ENCODE data around the gene GLDN. TPM values are rescaled to one million over a fixed set of nuclear protein-coding genes. Genes with fewer than 3 reads are reported as not detected.

The GLDN gene
- total RNA-seq, 1 experiment from 2014 or later, result 1.3 TPM

DNA sequence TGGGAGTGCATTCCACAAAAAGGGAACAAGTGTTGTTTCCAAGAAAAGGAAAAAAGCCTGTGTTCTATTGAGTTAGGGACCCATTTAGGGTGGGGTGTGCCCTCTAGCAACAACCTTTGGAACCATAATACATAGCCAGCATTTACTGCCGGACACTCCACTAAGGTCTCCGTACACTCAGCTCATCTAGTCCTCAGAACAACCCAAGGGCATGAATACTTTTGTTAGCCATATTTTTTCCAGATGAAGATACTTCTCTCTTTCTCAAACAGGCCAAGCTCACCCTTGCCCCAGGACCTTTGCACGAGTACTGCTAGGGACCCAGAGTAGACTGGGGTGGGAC lies 46.2 kb downstream of the GLDN start:
- Mint-ChIP-seq H3K36me3 (ENCODE audit: insufficient read depth in 1 of 3, low read depth in 3 of 3) (peaks cover 0 to 3% (median 0%) of the 10 kb centered on the region in 3 experiments; a peak in 1 of 7 replicates), H3K27ac (peak overlapping the region in 1 of 3 experiments; percentile 16; a peak in 1 of 7 replicates), H3K27me3 (ENCODE audit: low read depth) (peaks cover 3% of the 10 kb centered on the region)

More for the DNA sequence above, 46.2 kb downstream of the GLDN start:
- Histone ChIP-seq H4K20me1 (ENCODE audit: control insufficient read depth, insufficient read depth, insufficient read length) (no peaks in the 10 kb centered on the region), H4K8ac (replicated peaks; ENCODE audit: insufficient read length, low read depth, low read length) (no peak overlapping the region), H3K27ac (ENCODE audit: insufficient read length, low read depth, low read length) (no peak overlapping the region), H3K9me3 (ENCODE audit: control insufficient read depth, low read depth, low read length) (no peaks in the 10 kb centered on the region), H3K4me1 (ENCODE audit: insufficient read depth, low read length) (peaks cover 6% of the 10 kb centered on the region; the same call in 1 of the 2 replicates), H3T11ph (ENCODE audit: low read length) (no peak overlapping the region), H3K27me3 (ENCODE audit: insufficient read depth, low read length) (no peaks in the 10 kb centered on the region), H2BK15ac (ENCODE audit: low read depth, low read length) (no peak overlapping the region), H3K79me1 (ENCODE audit: insufficient read depth, low read depth, low read length, poor library complexity, severe bottlenecking) (no peaks in the 10 kb centered on the region), H2AFZ (ENCODE audit: low read length) (no peak overlapping the region), H4K91ac (ENCODE audit: insufficient read length, low read depth, low read length) (no peak overlapping the region), H2BK20ac (ENCODE audit: low read depth, low read length, poor library complexity, severe bottlenecking) (no peak overlapping the region), H3K56ac (ENCODE audit: insufficient read length, low read depth, low read length) (no peak overlapping the region), H3K14ac (ENCODE audit: insufficient read depth, low read length) (no peak overlapping the region), H3K23ac (ENCODE audit: insufficient read length, low read depth, low read length) (no peak overlapping the region), H2BK5ac (ENCODE audit: insufficient read length, low read length) (no peak overlapping the region), H2BK12ac (ENCODE audit: insufficient read length, low read depth, low read length) (no peak overlapping the region), H2BK120ac (ENCODE audit: low read depth, low read length, poor library complexity, severe bottlenecking) (no peak overlapping the region), H3K9ac (ENCODE audit: extremely low read depth, insufficient read length, low read length) (no peak overlapping the region), H3K79me2 (ENCODE audit: insufficient read depth, low read length) (no peaks in the 10 kb centered on the region), H3K4ac (ENCODE audit: low read depth, low read length) (no peak overlapping the region), H3K4me2 (ENCODE audit: insufficient read depth, insufficient read length, low read length) (no peak overlapping the region), H4K5ac (ENCODE audit: insufficient read length, low read depth, low read length) (no peak overlapping the region), H2AK5ac (ENCODE audit: insufficient read length, low read length) (no peak overlapping the region), H3K23me2 (ENCODE audit: insufficient read length, low read depth, low read length, poor library complexity, severe bottlenecking) (no peaks in the 10 kb centered on the region), H3K18ac (ENCODE audit: insufficient read length, low read depth, low read length) (no peak overlapping the region)
- Mint-ChIP-seq H3K9me3 (peaks cover 1 to 11% of the 10 kb centered on the region in 2 experiments; a peak in 4 of 5 replicates), H3K4me3 (no peak overlapping the region), H3K4me1 (peaks cover 17 to 19% of the 10 kb centered on the region in 2 experiments)
- no peak for TF ChIP-seq CTCF (conservative IDR thresholded peaks at IDR 0.05)
- DNase-seq, result no peak
- no CpG with 5 or more reads among the region's 3 CpGs for WGBS (ENCODE audit: extremely low coverage, insufficient read length, low lambda C conversion rate)
